H4 (cell line): ENCODE measurements around the gene PNPLA7. TPM values are rescaled to one million over a fixed set of nuclear protein-coding genes. Genes with fewer than 3 reads are reported as not detected.

Experiments used
- DNase-seq: peaks from one replicate; pipeline ENCODE4 v3.0.0-alpha.2; 2015; ENCODE audit warnings: low spot score
- total RNA-seq: library from RNA; depleted of rRNA; stranded (reverse); fragments of >200 nt; shearing (Covaris generic); gene quantifications from 2 replicates; pipeline ENCODE4 v1.2.3, GENCODE V29; 2014

Gene PNPLA7
- total RNA-seq, 1 experiment from 2014 or later = not detected

GRCh38 chr9:137436761-137437600 is 113.2 kb downstream of the PNPLA7 start:
- DNase-seq = no peak

- peak; percentile 90 for DNase-seq
These were observed 114.0 kb downstream of the PNPLA7 start for GRCh38 chr9:137435980-137436760.

- DNase-seq = no peak
These were observed 114.8 kb downstream of the PNPLA7 start for GRCh38 chr9:137435381-137435891.

GRCh38 chr9:137434498-137435380 is 115.5 kb downstream of the PNPLA7 start:
- DNase-seq = no peak

GRCh38 chr9:137433916-137434431 is 116.2 kb downstream of the PNPLA7 start:
- no peak for DNase-seq

- no peak for DNase-seq
These were observed 116.8 kb downstream of the PNPLA7 start for GRCh38 chr9:137433349-137433915.

- DNase-seq = no peak
These were observed 117.4 kb downstream of the PNPLA7 start for GRCh38 chr9:137432687-137433348.

- no peak for DNase-seq
These were observed 118.7 kb downstream of the PNPLA7 start for GRCh38 chr9:137431416-137431931.

GRCh38 chr9:137430723-137431415 is 119.3 kb downstream of the PNPLA7 start:
- no peak for DNase-seq

- no peak for DNase-seq
These were observed 120.1 kb downstream of the PNPLA7 start for GRCh38 chr9:137429974-137430722.

GRCh38 chr9:137429546-137429890 is 120.7 kb downstream of the PNPLA7 start:
- DNase-seq = no peak

GRCh38 chr9:137428841-137429545 is 121.2 kb downstream of the PNPLA7 start:
- no peak for DNase-seq

- no peak for DNase-seq
These were observed 121.9 kb downstream of the PNPLA7 start for GRCh38 chr9:137428311-137428630.

GRCh38 chr9:137427454-137428310 is 122.5 kb downstream of the PNPLA7 start:
- DNase-seq = no peak

- DNase-seq = no peak
These were observed 124.1 kb downstream of the PNPLA7 start for GRCh38 chr9:137426018-137426681.

- DNase-seq = no peak
These were observed 126.5 kb downstream of the PNPLA7 start for GRCh38 chr9:137423514-137424291.
